SK-N-SH (cell line): ENCODE data around the gene CIDEC. TPM values are rescaled to one million over a fixed set of nuclear protein-coding genes. Genes with fewer than 3 reads are reported as not detected.

ENCODE experiments used
- CTCF ChIA-PET: fragments of 300-600, 350-600 bp; formaldehyde crosslinking; extraction: SDS; loops from one replicate; lab custom pipeline; 2021; lab: Yijun Ruan, JAX
- POLR2A ChIA-PET: fragments of 350-600 bp; sonication (Branson Sonifier 250); formaldehyde crosslinking; extraction: SDS; loops from one replicate; lab custom pipeline; 2020; ENCODE audit warnings: antibody characterized with exemption, inconsistent platforms; lab: Yijun Ruan, JAX
- DNase-seq: peaks from one replicate; pipeline ENCODE4 v3.0.0; 2012
- H2AFZ ChIP-seq: fragments of 200-600 bp; sonication (generic); 2 replicates; pipeline ENCODE4 v1.8.1; 2016; ENCODE audit warnings: antibody characterized with exemption, mild to moderate bottlenecking, low read depth
- H3F3A ChIP-seq: fragments of 200-600 bp; sonication (generic); replicated peaks from 2 replicates; pipeline ENCODE3; 2016; ENCODE audit warnings: antibody characterized with exemption, mild to moderate bottlenecking; ENCODE audit not compliant: insufficient read depth
- H3K27ac ChIP-seq, 2 experiments: fragments of 200-500 bp in 1 of 2; fragments of 200-600 bp in 1 of 2; sonication (Bioruptor generic) in 1 of 2; sonication (generic), shearing (Covaris generic) in 1 of 2; 2 replicates each; pipeline versions ENCODE4 v1.5.1 to v1.6.1; 2014 to 2016; ENCODE audit warnings: low read depth in 2 of 2, inconsistent platforms in 1 of 2, low read length in 1 of 2, mild to moderate bottlenecking in 1 of 2, mixed read lengths in 1 of 2
- H3K27me3 ChIP-seq: fragments of 200-600 bp; sonication (generic), shearing (Covaris generic); 2 replicates; pipeline ENCODE4 v1.6.1; 2016; ENCODE audit warnings: mixed run types; ENCODE audit not compliant: insufficient read depth
- H3K36me3 ChIP-seq, 2 experiments: fragments of 200-500 bp in 1 of 2; fragments of 200-600 bp in 1 of 2; sonication (Bioruptor generic) in 1 of 2; sonication (generic) in 1 of 2; replicated peaks in 1 of 2; 2 replicates each; pipeline versions ENCODE3 to v1.5.1; 2014 to 2016; ENCODE audit warnings: low read length in 1 of 2, mild to moderate bottlenecking in 1 of 2; ENCODE audit not compliant: insufficient read depth in 2 of 2, control insufficient read depth in 1 of 2
- H3K4me1 ChIP-seq, 2 experiments: fragments of 200-500 bp in 1 of 2; fragments of 200-600 bp in 1 of 2; sonication (Bioruptor generic) in 1 of 2; sonication (generic), shearing (Covaris generic) in 1 of 2; 2 replicates each; pipeline versions ENCODE4 v1.5.1 to v1.6.1; 2014 to 2016; ENCODE audit warnings: low read depth in 1 of 2, low read length in 1 of 2, mixed run types in 1 of 2; ENCODE audit not compliant: insufficient read depth in 2 of 2, control insufficient read depth in 1 of 2
- H3K4me2 ChIP-seq: fragments of 200-600 bp; sonication (generic), shearing (Covaris generic); 2 replicates; pipeline ENCODE4 v1.6.1; 2017; ENCODE audit warnings: mixed run types
- H3K4me3 ChIP-seq, 2 experiments: fragments of 200-500 bp in 1 of 2; fragments of 200-600 bp in 1 of 2; sonication (Bioruptor generic) in 1 of 2; sonication (generic), shearing (Covaris generic) in 1 of 2; 2 replicates each; pipeline versions ENCODE4 v1.5.1 to v1.8.1; 2014 to 2016; ENCODE audit warnings: low read depth in 2 of 2, inconsistent platforms in 1 of 2, low read length in 1 of 2, mild to moderate bottlenecking in 1 of 2, mixed read lengths in 1 of 2, moderate library complexity in 1 of 2
- H3K79me2 ChIP-seq: fragments of 200-600 bp; sonication (generic); 2 replicates; pipeline ENCODE4 v1.8.1; 2017; ENCODE audit warnings: mild to moderate bottlenecking; ENCODE audit not compliant: insufficient read depth
- H3K9ac ChIP-seq: fragments of 200-600 bp; sonication (generic); 2 replicates; pipeline ENCODE4 v1.6.1; 2017; ENCODE audit warnings: mixed run types
- H3K9me2 ChIP-seq: fragments of 200-600 bp; sonication (generic); 2 replicates; pipeline ENCODE4 v1.6.1; 2017; ENCODE audit warnings: mixed run types
- H3K9me3 ChIP-seq: fragments of 200-600 bp; sonication (generic); 2 replicates; pipeline ENCODE4 v1.6.1; 2017; ENCODE audit warnings: mixed run types, mild to moderate bottlenecking, moderate library complexity
- H4K20me1 ChIP-seq: fragments of 200-600 bp; sonication (generic); 2 replicates; pipeline ENCODE4 v1.6.1; 2017; ENCODE audit warnings: mild to moderate bottlenecking, mixed run types; ENCODE audit not compliant: insufficient read depth
- EP300 ChIP-seq, 2 experiments: IDR thresholded peaks; 2 replicates each; pipeline versions ENCODE4 v1.4.0 to v1.6.1; 2012; ENCODE audit warnings: borderline replicate concordance in 1 of 2, low read depth in 1 of 2, low read length in 1 of 2
- EZH2phosphoT487 ChIP-seq: fragments of 200-600 bp; sonication (generic); IDR thresholded peaks from 2 replicates; pipeline ENCODE4 v1.6.1; 2017; ENCODE audit warnings: low read depth, mixed run types, mild to moderate bottlenecking, antibody characterized with exemption, moderate library complexity, borderline replicate concordance
- FOXM1 ChIP-seq: IDR thresholded peaks from 2 replicates; pipeline ENCODE4 v1.4.0; 2012; ENCODE audit warnings: low read depth, mild to moderate bottlenecking
- MXI1 ChIP-seq: IDR thresholded peaks from 2 replicates; pipeline ENCODE4 v1.6.1; 2012; ENCODE audit warnings: mild to moderate bottlenecking, low read depth, low read length, improper control_type of control experiment
- POLR2AphosphoS5 ChIP-seq: IDR thresholded peaks from 2 replicates; pipeline ENCODE4 v1.6.1; 2012; ENCODE audit warnings: low read depth, low read length
- RCOR1 ChIP-seq: fragments of 150-350 bp; IDR thresholded peaks from 2 replicates; pipeline ENCODE4 v1.6.1; 2017; ENCODE audit warnings: antibody characterized with exemption, low read length
- REST ChIP-seq: IDR thresholded peaks from 2 replicates; pipeline ENCODE4 v1.6.1; 2012; ENCODE audit warnings: mild to moderate bottlenecking, low read depth, low read length, moderate library complexity
- RXRA ChIP-seq: IDR thresholded peaks from 2 replicates; pipeline ENCODE4 v1.4.0; 2012; ENCODE audit warnings: low read depth, mild to moderate bottlenecking, borderline replicate concordance
- SIN3A ChIP-seq: IDR thresholded peaks from 2 replicates; pipeline ENCODE4 v1.6.1; 2012; ENCODE audit warnings: low read depth, mild to moderate bottlenecking, low read length, moderate library complexity, borderline replicate concordance
- TEAD4 ChIP-seq: IDR thresholded peaks from 2 replicates; pipeline ENCODE4 v1.4.0; 2012; ENCODE audit warnings: mild to moderate bottlenecking, borderline replicate concordance; ENCODE audit not compliant: insufficient read depth
- YY1 ChIP-seq: IDR thresholded peaks from 2 replicates; pipeline ENCODE4 v1.4.0; 2012; ENCODE audit warnings: low read depth, mild to moderate bottlenecking
- ZBTB33 ChIP-seq: IDR thresholded peaks from 2 replicates; pipeline ENCODE4 v1.4.0; 2012; ENCODE audit warnings: low read depth, borderline replicate concordance
- WGBS: methylation state at CpG from one replicate; pipeline ENCODE4 v1.1.6; 2017; ENCODE audit warnings: low lambda C conversion rate; 5-methylcytosine and 5-hydroxymethylcytosine counted together
- polyA plus RNA-seq, 3 experiments: library from polyadenylated mRNA; depleted of rRNA; stranded (reverse); fragments of >200 nt; gene quantifications; 2 replicates each; pipeline ENCODE4 v1.2.3, GENCODE V29; 2012
- TF ChIP-seq, protein P1 (sequence below): fragments of 150-350 bp; IDR thresholded peaks from 2 replicates; pipeline ENCODE4 v1.6.1; 2017; ENCODE audit warnings: antibody characterized with exemption, low read length, low read depth, borderline replicate concordance

Gene CIDEC
- polyA plus RNA-seq, 1 of the 3 experiments (the other 2 are of a cell fraction), result not detected

DNA sequence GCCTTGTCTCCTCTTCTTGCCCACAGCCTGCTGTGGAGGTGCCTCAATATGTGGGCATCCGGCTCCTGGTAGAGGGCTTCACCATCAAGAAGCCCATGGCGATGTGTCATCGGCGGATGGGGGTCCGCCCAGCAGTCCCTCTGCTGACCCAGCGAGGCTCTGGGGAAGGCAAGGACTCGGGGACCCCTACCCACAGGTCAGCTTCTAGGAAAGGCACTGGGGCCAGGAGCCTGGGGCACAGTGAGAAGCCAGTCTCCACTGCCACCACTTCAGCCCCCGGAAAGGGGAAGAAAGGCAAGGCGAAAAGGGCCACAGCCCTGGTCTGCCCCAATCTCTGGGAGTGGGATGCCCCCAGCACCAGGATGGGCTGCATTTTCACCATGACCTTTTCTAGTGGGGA is 47.0 kb downstream of the CIDEC start:
- POLR2A ChIA-PET, result no interaction called here
- CTCF ChIA-PET, result no interaction called here

More for the DNA sequence above, 47.0 kb downstream of the CIDEC start:
- Histone ChIP-seq H3K27ac (no peak overlapping the region), H3K4me3 (no peak overlapping the region)
- TF ChIP-seq EP300 (IDR thresholded peaks at IDR 0.05; ENCODE audit: borderline replicate concordance in 1 of 2, low read depth in 1 of 2, low read length in 1 of 2), result no peak
- no peak for TF ChIP-seq RCOR1
- no peak for TF ChIP-seq POLR2AphosphoS5
- TF ChIP-seq REST, result no peak
- no peak for TF ChIP-seq YY1
- TF ChIP-seq, protein P1, sequence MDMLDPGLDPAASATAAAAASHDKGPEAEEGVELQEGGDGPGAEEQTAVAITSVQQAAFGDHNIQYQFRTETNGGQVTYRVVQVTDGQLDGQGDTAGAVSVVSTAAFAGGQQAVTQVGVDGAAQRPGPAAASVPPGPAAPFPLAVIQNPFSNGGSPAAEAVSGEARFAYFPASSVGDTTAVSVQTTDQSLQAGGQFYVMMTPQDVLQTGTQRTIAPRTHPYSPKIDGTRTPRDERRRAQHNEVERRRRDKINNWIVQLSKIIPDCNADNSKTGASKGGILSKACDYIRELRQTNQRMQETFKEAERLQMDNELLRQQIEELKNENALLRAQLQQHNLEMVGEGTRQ, result no peak
- no peak for TF ChIP-seq EZH2phosphoT487
- TF ChIP-seq RXRA, result no peak
- no peak for TF ChIP-seq TEAD4
- no peak for TF ChIP-seq MXI1
- no peak for TF ChIP-seq SIN3A
- no peak for TF ChIP-seq FOXM1
- TF ChIP-seq ZBTB33, result no peak
- TF ChIP-seq, all 33 proteins: peak for 0
- Histone ChIP-seq H2AFZ (no peak overlapping the region), H3F3A (no peaks in the 10 kb centered on the region), H3K9me2 (no peaks in the 10 kb centered on the region), H3K9ac (no peak overlapping the region), H4K20me1 (no peaks in the 10 kb centered on the region), H3K4me1 (no peaks in the 10 kb centered on the region), H3K79me2 (no peaks in the 10 kb centered on the region), H3K4me2 (no peak overlapping the region), H3K27me3 (no peaks in the 10 kb centered on the region), H3K36me3 (peaks cover 11 to 22% of the 10 kb centered on the region in 2 experiments), H3K9me3 (no peaks in the 10 kb centered on the region)
- 100% methylated on average over 1 of the region's 9 CpGs for WGBS
- no peak for DNase-seq
